A673 (cell line): ENCODE measurements around the gene CDC42BPA.

ENCODE experiments used
- EZH2 ChIP-seq: fragments of 200-600 bp; sonication (generic); IDR thresholded peaks from 2 replicates; pipeline ENCODE4 v1.6.1; 2017; ENCODE audit warnings: borderline replicate concordance, low read depth, mild to moderate bottlenecking, mixed read lengths, antibody characterized with exemption, low read length; ENCODE audit not compliant: poor library complexity, severe bottlenecking
- TF ChIP-seq, protein P1 (sequence below): fragments of 300-800, 200-600 bp; sonication (generic); conservative IDR thresholded peaks from 2 replicates; pipeline ENCODE4 v1.5.1; 2017; ENCODE audit warnings: low read depth, mild to moderate bottlenecking, antibody characterized with exemption, low read length, moderate library complexity, mixed read lengths

DNA sequence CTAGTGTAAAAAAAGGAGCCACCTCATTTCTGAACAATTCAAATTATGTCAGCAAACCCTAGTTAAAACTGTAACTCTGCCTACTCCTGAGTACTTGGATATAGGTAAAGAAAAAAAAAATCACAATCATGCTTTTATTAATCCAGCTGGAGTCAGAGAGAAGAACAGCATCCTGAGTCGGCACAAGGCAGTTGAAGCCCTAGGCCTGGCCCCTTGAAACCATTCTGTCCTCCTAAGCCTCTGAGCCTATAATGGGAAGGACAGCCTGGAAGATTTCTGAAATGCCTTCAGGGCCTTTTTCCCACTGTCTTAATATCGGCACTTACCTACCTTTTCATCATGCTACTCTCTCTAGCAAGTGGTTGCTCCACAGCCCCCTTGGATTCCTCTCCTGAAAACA lies 32.5 kb downstream of the CDC42BPA start:
- TF ChIP-seq, protein P1, sequence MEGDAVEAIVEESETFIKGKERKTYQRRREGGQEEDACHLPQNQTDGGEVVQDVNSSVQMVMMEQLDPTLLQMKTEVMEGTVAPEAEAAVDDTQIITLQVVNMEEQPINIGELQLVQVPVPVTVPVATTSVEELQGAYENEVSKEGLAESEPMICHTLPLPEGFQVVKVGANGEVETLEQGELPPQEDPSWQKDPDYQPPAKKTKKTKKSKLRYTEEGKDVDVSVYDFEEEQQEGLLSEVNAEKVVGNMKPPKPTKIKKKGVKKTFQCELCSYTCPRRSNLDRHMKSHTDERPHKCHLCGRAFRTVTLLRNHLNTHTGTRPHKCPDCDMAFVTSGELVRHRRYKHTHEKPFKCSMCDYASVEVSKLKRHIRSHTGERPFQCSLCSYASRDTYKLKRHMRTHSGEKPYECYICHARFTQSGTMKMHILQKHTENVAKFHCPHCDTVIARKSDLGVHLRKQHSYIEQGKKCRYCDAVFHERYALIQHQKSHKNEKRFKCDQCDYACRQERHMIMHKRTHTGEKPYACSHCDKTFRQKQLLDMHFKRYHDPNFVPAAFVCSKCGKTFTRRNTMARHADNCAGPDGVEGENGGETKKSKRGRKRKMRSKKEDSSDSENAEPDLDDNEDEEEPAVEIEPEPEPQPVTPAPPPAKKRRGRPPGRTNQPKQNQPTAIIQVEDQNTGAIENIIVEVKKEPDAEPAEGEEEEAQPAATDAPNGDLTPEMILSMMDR: no peak
- TF ChIP-seq EZH2: no peak
